Smooth muscle cell (in vitro differentiated cells): ENCODE measurements around the gene PPDPF. TPM values are rescaled to one million over a fixed set of nuclear protein-coding genes. Genes with fewer than 3 reads are reported as not detected.

Experiments
- DNase-seq: peaks from one replicate; lab custom pipeline; 2025; ENCODE audit not compliant: unreplicated experiment; lab: John Stamatoyannopoulos, UW
- H2AFZ ChIP-seq: fragments of 200-600 bp; sonication (generic); 2 replicates; pipeline ENCODE4 v1.6.0; 2016; ENCODE audit warnings: antibody characterized with exemption, low read depth, mild to moderate bottlenecking
- H3F3A ChIP-seq: fragments of 200-600 bp; sonication (generic); 2 replicates; pipeline ENCODE4 v1.6.0; 2017; ENCODE audit warnings: antibody characterized with exemption, low read depth
- H3K27ac ChIP-seq: fragments of 200-600 bp; sonication (generic); 2 replicates; pipeline ENCODE4 v1.5.1; 2016; ENCODE audit warnings: low read depth, mild to moderate bottlenecking
- H3K27me3 ChIP-seq: fragments of 200-600 bp; sonication (generic); 2 replicates; pipeline ENCODE4 v1.6.1; 2016; ENCODE audit warnings: low read depth, mild to moderate bottlenecking
- H3K36me3 ChIP-seq: fragments of 200-600 bp; sonication (generic); 2 replicates; pipeline ENCODE4 v1.5.1; 2016; ENCODE audit warnings: low read depth
- H3K4me1 ChIP-seq: fragments of 200-600 bp; sonication (generic); 2 replicates; pipeline ENCODE4 v1.5.1; 2016; ENCODE audit warnings: low read depth
- H3K4me2 ChIP-seq: fragments of 200-600 bp; sonication (generic); 2 replicates; pipeline ENCODE4 v1.6.0; 2016; ENCODE audit warnings: mild to moderate bottlenecking
- H3K4me3 ChIP-seq: fragments of 200-600 bp; sonication (generic); 2 replicates; pipeline ENCODE4 v1.5.1; 2016; ENCODE audit warnings: mild to moderate bottlenecking
- H3K79me2 ChIP-seq: fragments of 200-600 bp; sonication (generic); 2 replicates; pipeline ENCODE4 v1.6.0; 2016; ENCODE audit warnings: low read depth, mild to moderate bottlenecking
- H3K9ac ChIP-seq: fragments of 200-600 bp; sonication (generic); 2 replicates; pipeline ENCODE4 v1.6.0; 2016; ENCODE audit warnings: low read depth
- H3K9me3 ChIP-seq: fragments of 200-600 bp; sonication (generic); replicated peaks from 2 replicates; pipeline ENCODE4 v1.5.1; 2016; ENCODE audit warnings: low read depth
- H4K20me1 ChIP-seq: fragments of 200-600 bp; sonication (generic); 2 replicates; pipeline ENCODE4 v1.6.0; 2016; ENCODE audit warnings: low read depth
- CTCF ChIP-seq: fragments of 200-600 bp; sonication (generic); IDR thresholded peaks from 2 replicates; pipeline ENCODE4 v1.5.1; 2017; ENCODE audit warnings: borderline replicate concordance, mild to moderate bottlenecking, antibody characterized with exemption; ENCODE audit not compliant: insufficient read depth, poor library complexity, severe bottlenecking
- WGBS: methylation state at CpG from one replicate; pipeline ENCODE4 v1.1.7; 2016; ENCODE audit warnings: low lambda C conversion rate; 5-methylcytosine and 5-hydroxymethylcytosine counted together
- polyA plus RNA-seq: library from polyadenylated mRNA; unstranded; fragments of >200 nt; fragmentation: Nextera tagmentation; extraction: Ambion mirVana; gene quantifications from 2 replicates; pipeline ENCODE4 v1.2.1, GENCODE V29; 2016
- total RNA-seq: library from RNA; depleted of rRNA; stranded (reverse); fragments of >200 nt; gene quantifications from 2 replicates; pipeline ENCODE4 v1.2.3, GENCODE V29; 2014

PPDPF gene
- total RNA-seq (97.7 and 118 TPM in 2 replicates), polyA plus RNA-seq (365 and 418 TPM in 2 replicates)

GRCh38 chr20:63520504-63520933 is at the start of gene PPDPF:
Gene PPDPF, plus strand, starts transcription at chr20:63520765. Its CDS starts 544 bp downstream, at chr20:63521309.
- H3K27me3 ChIP-seq, result no peaks in the 10 kb centered on the region
- peak within 1 kb of the TSS; percentile 96 for H3K4me3 ChIP-seq
- DNase-seq, result peak; percentile 82
- H3K9me3 ChIP-seq, result no peaks in the 10 kb centered on the region
- no peak for TF ChIP-seq CTCF
- no peaks in the 10 kb centered on the region for H3F3A ChIP-seq
- H3K79me2 ChIP-seq, result peaks cover 11% of the 10 kb centered on the region
- WGBS, result no CpG with 5 or more reads among the region's 64 CpGs
- H3K27ac ChIP-seq, result peak within 1 kb of the TSS; percentile 83
- H3K9ac ChIP-seq, result peak within 1 kb of the TSS; percentile 86
- H4K20me1 ChIP-seq, result peaks cover 43% of the 10 kb centered on the region
- H3K4me2 ChIP-seq, result peak within 1 kb of the TSS; percentile 99
- H3K4me1 ChIP-seq, result peaks cover 17% of the 10 kb centered on the region
- H2AFZ ChIP-seq, result peak within 1 kb of the TSS; percentile 98
- no peaks in the 10 kb centered on the region for H3K36me3 ChIP-seq

- H3K9ac ChIP-seq, result no peak overlapping the region
- no peak overlapping the region for H3K27ac ChIP-seq
- no peaks in the 10 kb centered on the region for H3K9me3 ChIP-seq
- peak overlapping the region; percentile 42 for H3K4me3 ChIP-seq
- no peaks in the 10 kb centered on the region for H3K36me3 ChIP-seq
- peak overlapping the region; percentile 85 for H3K4me2 ChIP-seq
- peaks cover 53% of the 10 kb centered on the region for H3K27me3 ChIP-seq
- H3F3A ChIP-seq, result no peaks in the 10 kb centered on the region
- no peak for DNase-seq
- WGBS, result 17% methylated on average over 36 of the region's 46 CpGs
- H4K20me1 ChIP-seq, result no peaks in the 10 kb centered on the region
- no peak overlapping the region for H2AFZ ChIP-seq
- no peak for TF ChIP-seq CTCF
- H3K79me2 ChIP-seq, result no peaks in the 10 kb centered on the region
- H3K4me1 ChIP-seq, result no peaks in the 10 kb centered on the region
These were observed 49.4 kb upstream of the PPDPF start for GRCh38 chr20:63471002-63471716.

- H3K4me3 ChIP-seq, result peak overlapping the region; percentile 42
- no peaks in the 10 kb centered on the region for H3K4me1 ChIP-seq
- H2AFZ ChIP-seq, result no peak overlapping the region
- DNase-seq, result no peak
- 0% methylated on average over 4 of the region's 27 CpGs for WGBS
- H3K27ac ChIP-seq, result no peak overlapping the region
- no peak for TF ChIP-seq CTCF
- peak overlapping the region; percentile 85 for H3K4me2 ChIP-seq
- no peak overlapping the region for H3K9ac ChIP-seq
- no peaks in the 10 kb centered on the region for H3K36me3 ChIP-seq
- no peaks in the 10 kb centered on the region for H3K79me2 ChIP-seq
- H4K20me1 ChIP-seq, result no peaks in the 10 kb centered on the region
- no peaks in the 10 kb centered on the region for H3K9me3 ChIP-seq
- no peaks in the 10 kb centered on the region for H3F3A ChIP-seq
- peaks cover 53% of the 10 kb centered on the region for H3K27me3 ChIP-seq
These were observed 48.9 kb upstream of the PPDPF start for GRCh38 chr20:63471717-63471980.
